Sciatic nerve (tissue), 2 donors: ENCODE measurements around the gene PYGO2. TPM values are rescaled to one million over a fixed set of nuclear protein-coding genes. Genes with fewer than 3 reads are reported as not detected.

Source experiments
- ATAC-seq: fragments of 200-7000 bp; cut with Tn5 transposase; one replicate; pipeline ENCODE4 v1.9.1; 2020; ENCODE audit warnings: mild to moderate bottlenecking, moderate library complexity
- DNase-seq: peaks from one replicate; pipeline ENCODE4 v3.0.0-alpha.2; 2020; ENCODE audit warnings: low spot score
- intact Hi-C: fragments of 100-400 bp; cut with DNase I; formaldehyde crosslinking; loops from one replicate; pipeline ENCODE4 v1.14.2; 2022
- total RNA-seq: library from RNA; stranded (reverse); fragmentation: NEBNext Ultra II Directional; extraction: Animal tissue kit (Norgen Biotek cat#: 25700); gene quantifications from one replicate; pipeline ENCODE4 v1.2.1, GENCODE V29; 2021
- donor health status: DM: no; HTN: no; CAD: no.
- donor health status: DM: no; HTN: no; CAD: no.

Gene PYGO2
- total RNA-seq, 1 donor from 2014 or later = 25.0 TPM

- peak; percentile 74 for ATAC-seq
- intact Hi-C loops = no loop called here
Observed at GRCh38 chr1:154970631-154971340, 9.2 kb upstream of the PYGO2 start, which contains the start of gene SHC1. SHC1 (minus strand) TSS chr1:154970747; CDS start chr1:154970526, 221 bp downstream.

GRCh38 chr1:154969860-154970452, 8.4 kb upstream of the PYGO2 start:
- DNase-seq (peak; percentile 80), ATAC-seq (no peak)
- intact Hi-C loops = no loop called here

More at GRCh38 chr1:154970631-154971340, 9.2 kb upstream of the PYGO2 start, which contains the start of gene SHC1:
- DNase-seq = peak; percentile 97

- intact Hi-C loops = no loop called here
- DNase-seq (no peak), ATAC-seq (no peak)
Observed at GRCh38 chr1:154969246-154969645, 7.7 kb upstream of the PYGO2 start.

- ATAC-seq = no peak
- intact Hi-C loops = no loop called here
- no peak for DNase-seq
Observed at GRCh38 chr1:154968731-154969130, 7.1 kb upstream of the PYGO2 start.

- DNase-seq (no peak), ATAC-seq (no peak)
- intact Hi-C loops = no loop called here
Observed at GRCh38 chr1:154967331-154967950, 5.9 kb upstream of the PYGO2 start.

GRCh38 chr1:154966111-154966510, 4.5 kb upstream of the PYGO2 start:
- ATAC-seq = no peak
- intact Hi-C loops = no loop called here
- no peak for DNase-seq

GRCh38 chr1:154964359-154964758, 2.8 kb upstream of the PYGO2 start:
- no peak for DNase-seq
- intact Hi-C loops = no loop called here
- ATAC-seq = no peak

GRCh38 chr1:154963643-154964042, 2.1 kb upstream of the PYGO2 start:
- ATAC-seq (no peak), DNase-seq (no peak)
- intact Hi-C loops = loop anchor here (2.0 kb wide), 1 partner anchor 31 kb away; no protein-coding TSS in a partner anchor

- intact Hi-C loops = loop anchor here (2.0 kb wide), 1 partner anchor 32 kb away; no protein-coding TSS in a partner anchor
- no peak for ATAC-seq
- no peak for DNase-seq
Observed at GRCh38 chr1:154962795-154963330, 1.3 kb upstream of the PYGO2 start.

GRCh38 chr1:154962156-154962749, 671 bp upstream of the PYGO2 start:
- DNase-seq = peak; percentile 60
- no peak for ATAC-seq
- intact Hi-C loops = loop anchor here (2.0 kb wide), 1 partner anchor 33 kb away; no protein-coding TSS in a partner anchor

GRCh38 chr1:154960446-154961136, 991 bp downstream of the PYGO2 start:
- DNase-seq (no peak), ATAC-seq (no peak)
- intact Hi-C loops = no loop called here

- intact Hi-C loops = loop anchor here (10.0 kb wide), 1 partner anchor 95 kb away; the partner anchor contains the start of gene ADAM15
- no peak for DNase-seq
Observed at GRCh38 chr1:154959426-154959780, 2.2 kb downstream of the PYGO2 start.

GRCh38 chr1:154958681-154959425, 2.7 kb downstream of the PYGO2 start:
- intact Hi-C loops = loop anchor here (10.0 kb wide), 1 partner anchor 96 kb away; the partner anchor contains the start of gene ADAM15
- no peak for DNase-seq
- no peak for ATAC-seq

More at GRCh38 chr1:154959426-154959780, 2.2 kb downstream of the PYGO2 start:
- ATAC-seq = no peak

- no peak for DNase-seq
- no peak for ATAC-seq
- intact Hi-C loops = loop anchor here (10.0 kb wide), 1 partner anchor 97 kb away; the partner anchor contains the start of gene ADAM15
Observed at GRCh38 chr1:154958036-154958435, 3.5 kb downstream of the PYGO2 start.

- intact Hi-C loops = loop anchor here (10.0 kb wide), 1 partner anchor 98 kb away; the partner anchor contains the start of gene ADAM15
- ATAC-seq = no peak
- DNase-seq = no peak
Observed at GRCh38 chr1:154957091-154957657, 4.4 kb downstream of the PYGO2 start.

- intact Hi-C loops = loop anchor here (10.0 kb wide), 1 partner anchor 98 kb away; the partner anchor contains the start of gene ADAM15
- ATAC-seq (peak; percentile 53), DNase-seq (no peak)
Observed at GRCh38 chr1:154956544-154956941, 5.0 kb downstream of the PYGO2 start.
